ENCODE results near the gene C19orf12.

The C19orf12 gene

DNA sequence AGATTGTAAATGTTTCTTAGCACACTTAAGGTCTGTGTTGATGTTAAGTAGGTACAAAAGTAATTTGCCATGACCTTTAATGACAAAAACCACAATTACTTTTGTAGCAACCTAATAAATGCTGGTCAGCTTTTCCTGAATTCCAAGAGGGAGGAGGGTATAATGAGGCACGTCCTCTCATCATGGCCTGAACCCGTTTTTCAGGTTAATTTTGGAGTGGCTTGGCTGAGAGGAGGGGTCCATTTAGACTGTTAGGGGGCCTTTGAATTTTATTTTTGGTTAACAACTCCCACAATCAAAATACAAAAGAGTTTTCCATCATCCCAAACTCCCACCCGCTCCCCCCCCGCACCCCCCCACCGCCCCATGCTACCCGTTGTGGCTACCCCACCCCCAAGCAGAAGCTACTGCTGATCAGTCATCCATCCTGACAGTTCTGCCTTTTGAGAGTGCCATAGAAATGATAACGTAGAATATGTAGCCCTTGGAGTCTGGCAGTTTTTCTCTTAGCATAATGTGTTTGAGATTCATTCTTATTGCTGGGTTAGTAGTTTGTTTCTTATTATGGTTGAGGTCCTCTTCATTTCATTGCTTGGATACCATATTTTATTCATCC lies 64.2 kb downstream of the C19orf12 start:
- no peak overlapping the region for H3K4me2 ChIP-seq (ENCODE audit: low read depth, low read length)
- no peak overlapping the region for H3K4me3 ChIP-seq (ENCODE audit: low read length)
- H3K79me2 ChIP-seq (ENCODE audit: low read length): no peaks in the 10 kb centered on the region
- H4K20me1 ChIP-seq (ENCODE audit: insufficient read depth, low read length): no peaks in the 10 kb centered on the region
- no peaks in the 10 kb centered on the region for H3F3A ChIP-seq (ENCODE audit: insufficient read depth, low read length)
- H2AFZ ChIP-seq (ENCODE audit: low read length): no peak overlapping the region
- no peaks in the 10 kb centered on the region for H3K9me3 ChIP-seq (replicated peaks; ENCODE audit: insufficient read depth, low read length)
- TF ChIP-seq EZH2 (optimal IDR thresholded peaks at IDR 0.05; ENCODE audit: low read depth, low read length) (no peak), EZH2phosphoT487 (IDR thresholded peaks at IDR 0.05; ENCODE audit: low read length) (no peak)
- TF ChIP-seq, protein P1, sequence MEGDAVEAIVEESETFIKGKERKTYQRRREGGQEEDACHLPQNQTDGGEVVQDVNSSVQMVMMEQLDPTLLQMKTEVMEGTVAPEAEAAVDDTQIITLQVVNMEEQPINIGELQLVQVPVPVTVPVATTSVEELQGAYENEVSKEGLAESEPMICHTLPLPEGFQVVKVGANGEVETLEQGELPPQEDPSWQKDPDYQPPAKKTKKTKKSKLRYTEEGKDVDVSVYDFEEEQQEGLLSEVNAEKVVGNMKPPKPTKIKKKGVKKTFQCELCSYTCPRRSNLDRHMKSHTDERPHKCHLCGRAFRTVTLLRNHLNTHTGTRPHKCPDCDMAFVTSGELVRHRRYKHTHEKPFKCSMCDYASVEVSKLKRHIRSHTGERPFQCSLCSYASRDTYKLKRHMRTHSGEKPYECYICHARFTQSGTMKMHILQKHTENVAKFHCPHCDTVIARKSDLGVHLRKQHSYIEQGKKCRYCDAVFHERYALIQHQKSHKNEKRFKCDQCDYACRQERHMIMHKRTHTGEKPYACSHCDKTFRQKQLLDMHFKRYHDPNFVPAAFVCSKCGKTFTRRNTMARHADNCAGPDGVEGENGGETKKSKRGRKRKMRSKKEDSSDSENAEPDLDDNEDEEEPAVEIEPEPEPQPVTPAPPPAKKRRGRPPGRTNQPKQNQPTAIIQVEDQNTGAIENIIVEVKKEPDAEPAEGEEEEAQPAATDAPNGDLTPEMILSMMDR (IDR thresholded peaks at IDR 0.05; ENCODE audit: low read length): no peak
- no peak overlapping the region for H3K9ac ChIP-seq (ENCODE audit: low read length)
- H3K27me3 ChIP-seq (replicated peaks; ENCODE audit: insufficient read depth, low read length): peaks cover 54% of the 10 kb centered on the region
- no peak for DNase-seq
- no peaks in the 10 kb centered on the region for H3K36me3 ChIP-seq (replicated peaks; ENCODE audit: insufficient read depth, low read length)
- no peaks in the 10 kb centered on the region for H3K9me2 ChIP-seq (replicated peaks; ENCODE audit: insufficient read depth, low read length)
- H3K4me1 ChIP-seq (ENCODE audit: low read length): no peaks in the 10 kb centered on the region
- H3K27ac ChIP-seq (ENCODE audit: low read length): no peak overlapping the region
